Measurements from ENCODE around the gene ACAT2. TPM values are rescaled to one million over a fixed set of nuclear protein-coding genes. Genes with fewer than 3 reads are reported as not detected.
"Not testable (repeated sequence)": the region's sequence is repeated elsewhere in the genome, so short reads cannot be mapped to it uniquely, and the experiment has no call there.

ACAT2 gene
- total RNA-seq, 1 experiment from 2014 or later: 46.0 TPM

DNA sequence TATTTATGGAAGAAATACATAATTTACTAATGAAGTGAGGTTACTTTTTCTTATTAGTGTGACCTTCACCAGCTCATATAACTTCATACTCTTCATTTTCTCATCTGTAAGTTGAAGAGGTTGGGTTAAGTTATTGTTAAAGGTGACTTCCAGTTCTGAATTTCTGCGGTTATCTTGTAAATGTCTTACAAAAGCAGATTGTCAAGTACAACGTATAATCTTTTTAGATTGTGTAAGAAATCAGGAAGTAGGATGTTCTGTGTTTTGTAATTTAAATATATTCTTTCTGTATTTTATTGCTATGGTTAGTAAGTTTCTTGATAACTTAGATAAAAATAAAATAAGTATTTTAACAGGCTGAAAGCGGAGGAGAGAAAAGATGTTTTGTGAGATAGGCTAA is 22.5 kb upstream of the ACAT2 start:
- Mint-ChIP-seq H3K27me3 (ENCODE audit: insufficient read depth, unreplicated experiment) (no peaks in the 10 kb centered on the region), H3K4me1 (ENCODE audit: insufficient read depth, unreplicated experiment) (peaks cover 11% of the 10 kb centered on the region), H3K9me3 (ENCODE audit: unreplicated experiment) (no peaks in the 10 kb centered on the region), H3K36me3 (ENCODE audit: insufficient read depth, unreplicated experiment) (peaks cover 85% of the 10 kb centered on the region), H3K27ac (ENCODE audit: low read depth, unreplicated experiment) (no peak overlapping the region), H3K4me3 (ENCODE audit: unreplicated experiment) (no peak overlapping the region)
- intact Hi-C loops (cut with micrococcal nuclease): no loop called here
- POLR2A ChIA-PET: interaction anchor here (0.8 to 3.7 kb wide), 2 partner anchors 12 kb away, joined by 4 to 46 read pairs; partner anchors contain the start of gene WTAP
- TF ChIP-seq, protein P1, sequence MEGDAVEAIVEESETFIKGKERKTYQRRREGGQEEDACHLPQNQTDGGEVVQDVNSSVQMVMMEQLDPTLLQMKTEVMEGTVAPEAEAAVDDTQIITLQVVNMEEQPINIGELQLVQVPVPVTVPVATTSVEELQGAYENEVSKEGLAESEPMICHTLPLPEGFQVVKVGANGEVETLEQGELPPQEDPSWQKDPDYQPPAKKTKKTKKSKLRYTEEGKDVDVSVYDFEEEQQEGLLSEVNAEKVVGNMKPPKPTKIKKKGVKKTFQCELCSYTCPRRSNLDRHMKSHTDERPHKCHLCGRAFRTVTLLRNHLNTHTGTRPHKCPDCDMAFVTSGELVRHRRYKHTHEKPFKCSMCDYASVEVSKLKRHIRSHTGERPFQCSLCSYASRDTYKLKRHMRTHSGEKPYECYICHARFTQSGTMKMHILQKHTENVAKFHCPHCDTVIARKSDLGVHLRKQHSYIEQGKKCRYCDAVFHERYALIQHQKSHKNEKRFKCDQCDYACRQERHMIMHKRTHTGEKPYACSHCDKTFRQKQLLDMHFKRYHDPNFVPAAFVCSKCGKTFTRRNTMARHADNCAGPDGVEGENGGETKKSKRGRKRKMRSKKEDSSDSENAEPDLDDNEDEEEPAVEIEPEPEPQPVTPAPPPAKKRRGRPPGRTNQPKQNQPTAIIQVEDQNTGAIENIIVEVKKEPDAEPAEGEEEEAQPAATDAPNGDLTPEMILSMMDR (IDR thresholded peaks at IDR 0.05; ENCODE audit: unreplicated experiment): no peak
- BruUV-seq (replicated peaks): TSS peak; percentile 9
- DNase-seq (ENCODE audit: unreplicated experiment): no peak
- CTCF ChIA-PET: no interaction called here

DNA sequence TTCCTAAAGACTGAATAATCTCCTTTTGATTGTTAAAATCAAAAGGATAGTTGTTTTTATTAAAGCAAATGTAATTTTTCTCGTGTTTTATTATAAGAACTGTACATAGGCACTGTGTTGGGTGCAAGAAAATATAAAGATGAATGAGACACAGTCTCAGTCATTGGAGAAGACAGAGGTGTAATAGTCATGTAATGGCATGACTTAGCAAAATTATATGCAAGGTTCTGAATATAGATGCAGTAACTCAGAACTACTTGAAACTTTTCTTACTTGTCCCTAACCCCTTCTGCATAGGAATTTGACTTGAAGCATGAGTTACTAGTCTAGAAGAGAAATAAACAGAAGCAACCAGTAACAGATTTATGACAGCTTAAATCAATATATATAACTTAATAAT is 19.7 kb upstream of the ACAT2 start:
- intact Hi-C loops (cut with micrococcal nuclease): no loop called here
- TF ChIP-seq, protein P1 (IDR thresholded peaks at IDR 0.05; ENCODE audit: unreplicated experiment): no peak
- Mint-ChIP-seq H3K9me3 (ENCODE audit: unreplicated experiment) (no peaks in the 10 kb centered on the region), H3K27me3 (ENCODE audit: insufficient read depth, unreplicated experiment) (no peaks in the 10 kb centered on the region), H3K4me1 (ENCODE audit: insufficient read depth, unreplicated experiment) (peaks cover 24% of the 10 kb centered on the region), H3K4me3 (ENCODE audit: unreplicated experiment) (no peak overlapping the region), H3K36me3 (ENCODE audit: insufficient read depth, unreplicated experiment) (peaks cover 100% of the 10 kb centered on the region), H3K27ac (ENCODE audit: low read depth, unreplicated experiment) (no peak overlapping the region)
- ChIA-PET CTCF (interaction anchor here (0.6 to 1.0 kb wide), 2 partner anchors 110 to 122 kb away, joined by 3 to 4 read pairs; no protein-coding TSS in a partner anchor), POLR2A (interaction anchor here (0.9 to 3.2 kb wide), 4 partner anchors 9 to 50 kb away, joined by 3 to 25 read pairs (median 4); partner anchors contain the start of gene WTAP)
- BruUV-seq (replicated peaks): no TSS peak
- DNase-seq (ENCODE audit: unreplicated experiment): no peak

DNA sequence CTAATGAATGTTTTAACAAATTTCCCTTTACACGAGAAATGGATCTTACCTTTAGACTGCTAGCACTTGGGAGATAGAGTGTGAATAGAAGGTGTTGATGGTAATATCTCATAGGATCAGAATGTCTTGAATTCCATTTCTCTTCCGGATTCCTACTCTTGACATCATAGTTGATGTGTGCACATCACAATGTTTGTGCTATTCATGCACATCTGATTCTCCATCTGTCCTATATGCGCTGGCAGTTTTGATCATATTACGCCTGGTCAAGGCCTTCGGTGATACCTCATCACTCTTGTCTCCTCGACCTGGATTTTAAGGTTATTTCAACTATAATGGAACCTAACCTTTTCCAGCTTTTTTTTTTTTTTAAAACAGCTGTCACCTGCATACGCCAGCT is 16.8 kb upstream of the ACAT2 start:
- Mint-ChIP-seq H3K4me1 (ENCODE audit: insufficient read depth, unreplicated experiment) (peaks cover 17% of the 10 kb centered on the region), H3K4me3 (ENCODE audit: unreplicated experiment) (no peak overlapping the region), H3K27ac (ENCODE audit: low read depth, unreplicated experiment) (peak overlapping the region; percentile 69), H3K36me3 (ENCODE audit: insufficient read depth, unreplicated experiment) (peaks cover 100% of the 10 kb centered on the region), H3K27me3 (ENCODE audit: insufficient read depth, unreplicated experiment) (no peaks in the 10 kb centered on the region), H3K9me3 (ENCODE audit: unreplicated experiment) (no peaks in the 10 kb centered on the region)
- intact Hi-C loops (cut with micrococcal nuclease): no loop called here
- BruUV-seq (replicated peaks): no TSS peak
- CTCF ChIA-PET: no interaction called here
- TF ChIP-seq, protein P1 (IDR thresholded peaks at IDR 0.05; ENCODE audit: unreplicated experiment): no peak
- no peak for DNase-seq (ENCODE audit: unreplicated experiment)
- POLR2A ChIA-PET: no interaction called here

DNA sequence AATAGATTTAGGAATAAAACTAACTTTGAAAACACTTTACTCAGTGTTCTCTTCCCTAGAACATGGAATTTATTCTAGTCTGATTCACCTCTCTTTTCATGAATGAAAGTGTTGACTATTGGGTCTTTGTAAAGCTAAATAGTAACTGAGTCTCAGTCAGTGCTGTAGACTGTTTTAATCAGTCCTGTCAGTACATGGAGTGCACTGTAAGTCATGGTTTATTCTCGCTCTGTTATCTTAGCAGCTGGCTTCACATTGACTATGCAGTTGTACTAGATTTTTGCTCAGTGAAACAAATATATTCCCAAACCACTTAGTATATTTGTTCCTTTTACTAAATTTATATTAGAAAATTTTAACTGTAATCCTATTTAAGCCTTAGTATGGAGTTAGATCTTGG is 15.1 kb upstream of the ACAT2 start:
- no peak overlapping the region for H3K27ac Mint-ChIP-seq (ENCODE audit: low read depth, unreplicated experiment)
- H3K4me1 Mint-ChIP-seq (ENCODE audit: insufficient read depth, unreplicated experiment): peaks cover 13% of the 10 kb centered on the region
- H3K27me3 Mint-ChIP-seq (ENCODE audit: insufficient read depth, unreplicated experiment): no peaks in the 10 kb centered on the region
- TF ChIP-seq, protein P1 (IDR thresholded peaks at IDR 0.05; ENCODE audit: unreplicated experiment): no peak
- intact Hi-C loops (cut with micrococcal nuclease): no loop called here
- no peak for DNase-seq (ENCODE audit: unreplicated experiment)
- H3K36me3 Mint-ChIP-seq (ENCODE audit: insufficient read depth, unreplicated experiment): peaks cover 100% of the 10 kb centered on the region
- ChIA-PET CTCF (no interaction called here), POLR2A (interaction anchor here (0.8 to 2.0 kb wide), 5 partner anchors 10 to 55 kb away, joined by 3 to 6 read pairs (median 4); no protein-coding TSS in a partner anchor)
- H3K9me3 Mint-ChIP-seq (ENCODE audit: unreplicated experiment): no peaks in the 10 kb centered on the region
- no peak overlapping the region for H3K4me3 Mint-ChIP-seq (ENCODE audit: unreplicated experiment)
- no TSS peak for BruUV-seq (replicated peaks)

DNA sequence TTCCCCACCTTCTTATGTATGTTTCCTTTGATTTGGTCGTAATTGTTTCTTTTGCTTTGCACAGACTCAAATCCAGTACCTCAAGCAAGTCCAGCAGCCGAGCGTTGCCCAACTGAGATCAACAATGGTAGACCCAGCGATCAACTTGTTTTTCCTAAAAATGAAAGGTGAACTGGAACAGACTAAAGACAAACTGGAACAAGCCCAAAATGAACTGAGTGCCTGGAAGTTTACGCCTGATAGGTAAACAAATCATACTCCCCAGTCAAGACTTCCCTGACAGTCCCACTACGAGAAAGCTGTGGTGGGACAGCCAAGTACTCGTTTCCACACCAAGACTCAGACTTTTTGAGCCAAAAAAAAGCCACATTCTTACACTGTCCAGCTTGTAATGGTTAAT is 13.7 kb upstream of the ACAT2 start:
- H3K4me3 Mint-ChIP-seq (ENCODE audit: unreplicated experiment); DNase-seq (ENCODE audit: unreplicated experiment); H3K27me3 Mint-ChIP-seq (ENCODE audit: insufficient read depth, unreplicated experiment); H3K9me3 Mint-ChIP-seq (ENCODE audit: unreplicated experiment); H3K27ac Mint-ChIP-seq (ENCODE audit: low read depth, unreplicated experiment); CTCF ChIA-PET; BruUV-seq (replicated peaks); intact Hi-C loops (cut with micrococcal nuclease): not testable (repeated sequence)
- Mint-ChIP-seq H3K36me3 (ENCODE audit: insufficient read depth, unreplicated experiment) (peaks cover 100% of the 10 kb centered on the region), H3K4me1 (ENCODE audit: insufficient read depth, unreplicated experiment) (peaks cover 13% of the 10 kb centered on the region)
- POLR2A ChIA-PET: interaction anchor here (1.1 to 1.2 kb wide), 2 partner anchors 15 to 21 kb away, joined by 3 to 6 read pairs; partner anchors contain the start of gene WTAP
